ENCODE data around the gene KRTCAP3. TPM values are rescaled to one million over a fixed set of nuclear protein-coding genes. Genes with fewer than 3 reads are reported as not detected.

The KRTCAP3 gene
- total RNA-seq, 2 experiments from 2014 or later = 1.9 to 6.9 TPM

GRCh38 chr2:27442920-27443282 is 720 bp downstream of the KRTCAP3 start:
- no peaks in the 10 kb centered on the region for H4K20me1 ChIP-seq (ENCODE audit: insufficient read depth, low read length)
- intact Hi-C loops (cut with micrococcal nuclease; ENCODE audit: unreplicated experiment) = no loop called here
- peaks cover 49% of the 10 kb centered on the region for H3K36me3 ChIP-seq (ENCODE audit: insufficient read depth, low read length)
- no peak overlapping the region for H3K4me3 ChIP-seq (ENCODE audit: low read depth, low read length, poor library complexity, severe bottlenecking)
- H3K4me1 ChIP-seq (ENCODE audit: insufficient read depth, low read length, poor library complexity, severe bottlenecking) = no peaks in the 10 kb centered on the region
- H3K9me3 ChIP-seq (ENCODE audit: low read length) = no peaks in the 10 kb centered on the region
- BruUV-seq (replicated peaks) = no TSS peak
- no peak for DNase-seq (ENCODE audit: low spot score)
- no peaks in the 10 kb centered on the region for H3K79me2 ChIP-seq (ENCODE audit: insufficient read depth, low read depth, low read length)
- no peak overlapping the region for H3K27ac ChIP-seq (ENCODE audit: low read depth, low read length, poor library complexity, severe bottlenecking)
- peak overlapping the region; percentile 8; the same call in 1 of the 2 replicates for H3K4me2 ChIP-seq (ENCODE audit: low read length)
- no peaks in the 10 kb centered on the region for H3K9me2 ChIP-seq (ENCODE audit: insufficient read depth, low read length)
- ChIA-PET POLR2A (no interaction called here), CTCF (ENCODE audit: unreplicated experiment) (no interaction called here)
- H2AFZ ChIP-seq (ENCODE audit: low read length) = no peak overlapping the region
- no peak for TF ChIP-seq CTCF (conservative IDR thresholded peaks at IDR 0.05; ENCODE audit: low read length)
- no peak for TF ChIP-seq EZH2phosphoT487 (IDR thresholded peaks at IDR 0.05; ENCODE audit: borderline replicate concordance, low read depth, low read length)

- intact Hi-C loops (cut with micrococcal nuclease; ENCODE audit: unreplicated experiment) = no loop called here
Observed at GRCh38 chr2:27445155-27445554, 3.0 kb downstream of the KRTCAP3 start.

More at GRCh38 chr2:27445155-27445554, 3.0 kb downstream of the KRTCAP3 start:
- H3K9me3 ChIP-seq (ENCODE audit: low read length) = no peaks in the 10 kb centered on the region
- H3K4me3 ChIP-seq (ENCODE audit: low read depth, low read length, poor library complexity, severe bottlenecking) = no peak overlapping the region
- H3K79me2 ChIP-seq (ENCODE audit: insufficient read depth, low read depth, low read length) = no peaks in the 10 kb centered on the region
- TF ChIP-seq CTCF (conservative IDR thresholded peaks at IDR 0.05; ENCODE audit: low read length) (no peak), EZH2phosphoT487 (IDR thresholded peaks at IDR 0.05; ENCODE audit: borderline replicate concordance, low read depth, low read length) (no peak)
- H2AFZ ChIP-seq (ENCODE audit: low read length) = no peak overlapping the region
- H3K36me3 ChIP-seq (ENCODE audit: insufficient read depth, low read length) = peaks cover 29% of the 10 kb centered on the region; the same call in 1 of the 2 replicates
- no peaks in the 10 kb centered on the region for H4K20me1 ChIP-seq (ENCODE audit: insufficient read depth, low read length)
- no peaks in the 10 kb centered on the region for H3K4me1 ChIP-seq (ENCODE audit: insufficient read depth, low read length, poor library complexity, severe bottlenecking)
- no peak overlapping the region for H3K4me2 ChIP-seq (ENCODE audit: low read length)
- H3K27ac ChIP-seq (ENCODE audit: low read depth, low read length, poor library complexity, severe bottlenecking) = no peak overlapping the region
- no TSS peak for BruUV-seq (replicated peaks)
- CTCF ChIA-PET (ENCODE audit: unreplicated experiment) = no interaction called here
- no peak for DNase-seq (ENCODE audit: low spot score)
- POLR2A ChIA-PET = interaction anchor here (0.7 kb wide), 1 partner anchor 27 kb away, joined by 3 read pairs; no protein-coding TSS in a partner anchor
- no peaks in the 10 kb centered on the region for H3K9me2 ChIP-seq (ENCODE audit: insufficient read depth, low read length)

Measured in OCI-LY7 (cell line).